ENCODE data around the gene SEC16B. TPM values are rescaled to one million over a fixed set of nuclear protein-coding genes. Genes with fewer than 3 reads are reported as not detected.

SEC16B gene, protein sequence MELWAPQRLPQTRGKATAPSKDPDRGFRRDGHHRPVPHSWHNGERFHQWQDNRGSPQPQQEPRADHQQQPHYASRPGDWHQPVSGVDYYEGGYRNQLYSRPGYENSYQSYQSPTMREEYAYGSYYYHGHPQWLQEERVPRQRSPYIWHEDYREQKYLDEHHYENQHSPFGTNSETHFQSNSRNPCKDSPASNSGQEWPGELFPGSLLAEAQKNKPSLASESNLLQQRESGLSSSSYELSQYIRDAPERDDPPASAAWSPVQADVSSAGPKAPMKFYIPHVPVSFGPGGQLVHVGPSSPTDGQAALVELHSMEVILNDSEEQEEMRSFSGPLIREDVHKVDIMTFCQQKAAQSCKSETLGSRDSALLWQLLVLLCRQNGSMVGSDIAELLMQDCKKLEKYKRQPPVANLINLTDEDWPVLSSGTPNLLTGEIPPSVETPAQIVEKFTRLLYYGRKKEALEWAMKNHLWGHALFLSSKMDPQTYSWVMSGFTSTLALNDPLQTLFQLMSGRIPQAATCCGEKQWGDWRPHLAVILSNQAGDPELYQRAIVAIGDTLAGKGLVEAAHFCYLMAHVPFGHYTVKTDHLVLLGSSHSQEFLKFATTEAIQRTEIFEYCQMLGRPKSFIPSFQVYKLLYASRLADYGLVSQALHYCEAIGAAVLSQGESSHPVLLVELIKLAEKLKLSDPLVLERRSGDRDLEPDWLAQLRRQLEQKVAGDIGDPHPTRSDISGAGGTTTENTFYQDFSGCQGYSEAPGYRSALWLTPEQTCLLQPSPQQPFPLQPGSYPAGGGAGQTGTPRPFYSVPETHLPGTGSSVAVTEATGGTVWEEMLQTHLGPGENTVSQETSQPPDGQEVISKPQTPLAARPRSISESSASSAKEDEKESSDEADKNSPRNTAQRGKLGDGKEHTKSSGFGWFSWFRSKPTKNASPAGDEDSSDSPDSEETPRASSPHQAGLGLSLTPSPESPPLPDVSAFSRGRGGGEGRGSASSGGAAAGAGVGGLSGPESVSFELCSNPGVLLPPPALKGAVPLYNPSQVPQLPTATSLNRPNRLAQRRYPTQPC
- 5.1 and 5.7 TPM in 2 replicates for total RNA-seq

DNA sequence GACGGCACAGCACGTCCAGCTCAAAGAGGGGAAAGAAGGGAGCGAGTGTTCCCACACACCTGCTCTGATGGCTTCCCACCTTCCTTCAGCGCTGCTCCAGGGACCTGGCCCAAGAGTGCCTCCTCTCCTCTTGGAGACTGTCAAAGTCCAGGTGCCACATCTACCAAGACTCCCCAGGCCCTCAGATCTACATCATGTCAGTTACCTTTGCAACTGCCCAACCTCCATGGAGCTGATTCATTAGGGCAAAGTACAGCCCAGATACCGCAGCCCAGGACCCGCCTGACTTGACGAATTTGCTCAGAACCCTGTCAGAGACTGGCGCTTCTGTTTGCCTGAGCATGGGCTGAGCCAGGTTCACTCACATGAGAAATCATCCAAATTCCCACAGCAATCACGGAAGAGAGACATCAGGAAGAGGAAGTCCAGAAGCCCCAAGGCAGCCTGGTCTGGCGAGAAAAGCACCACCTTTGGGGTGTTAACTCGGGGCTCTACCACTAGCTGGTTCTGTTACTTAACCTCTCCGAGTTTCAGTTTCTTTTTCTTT lies at the start of gene SEC16B:
Gene SEC16B (minus strand): TSS at position 234 of the 547 bp plus-strand sequence. CDS start 2,077 bp downstream, outside the sequence.

Other genes with a start within 250 kb of the SEC16B start
- gene RASAL2, start 124.0 kb upstream of the SEC16B start, total RNA-seq, result 15.7 and 16.5 TPM in 2 replicates

Data from cardiac ventricle fibroblast (primary cell).